Measurements from ENCODE around the gene ZDHHC22. TPM values are rescaled to one million over a fixed set of nuclear protein-coding genes. Genes with fewer than 3 reads are reported as not detected.

ZDHHC22 gene
- total and polyA plus RNA-seq, 2 experiments from 2014 or later, result 17.6 to 32.1 TPM

DNA sequence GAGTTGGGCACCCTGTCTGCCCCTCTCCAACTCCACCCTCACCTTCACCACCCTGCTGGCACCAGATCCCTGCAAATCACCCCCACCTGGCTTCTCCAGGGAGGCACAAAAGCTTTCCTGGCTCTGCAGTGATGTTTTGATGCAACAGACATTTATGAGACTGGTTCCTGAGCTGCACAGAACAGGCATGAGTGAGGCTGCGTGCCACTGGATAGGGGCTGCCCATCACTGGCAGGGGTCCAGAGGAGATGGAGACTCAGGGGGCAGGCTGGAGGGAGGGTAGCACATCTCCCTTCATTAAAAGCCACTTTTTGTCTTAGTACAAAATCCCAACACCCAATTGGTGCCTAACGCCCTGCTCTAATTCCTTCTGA is 17.3 kb upstream of the ZDHHC22 start:
- no peaks in the 10 kb centered on the region for H3K27me3 ChIP-seq (ENCODE audit: insufficient read depth)
- H3K9me3 Mint-ChIP-seq, result no peaks in the 10 kb centered on the region
- no peaks in the 10 kb centered on the region for H3K9me2 ChIP-seq (ENCODE audit: insufficient read depth)
- peaks cover 29% of the 10 kb centered on the region for H3K4me1 Mint-ChIP-seq
- ATAC-seq (no peak), DNase-seq (ENCODE audit: low spot score) (no peak)
- H3K36me3 ChIP-seq (ENCODE audit: insufficient read depth), result no peaks in the 10 kb centered on the region
- H3K36me3 Mint-ChIP-seq (ENCODE audit: low read depth), result no peaks in the 10 kb centered on the region
- H3K4me1 ChIP-seq (ENCODE audit: insufficient read depth), result peaks cover 18% of the 10 kb centered on the region
- H3K27ac Mint-ChIP-seq, result peak overlapping the region; percentile 41; the same call in 1 of the 2 replicates
- H3K79me2 ChIP-seq (replicated peaks; ENCODE audit: insufficient read depth), result no peaks in the 10 kb centered on the region
- 0 out of 2 replicates have a peak, but pooled peaks cover 2% of the 10 kb centered on the region for H3F3A ChIP-seq (replicated peaks; ENCODE audit: low read depth)
- peaks cover 16% of the 10 kb centered on the region for H3K27me3 Mint-ChIP-seq (ENCODE audit: insufficient read depth, low read depth, poor library complexity)
- no peak for TF ChIP-seq ZNF331 (CRISPR knock-in tag; IDR thresholded peaks at IDR 0.05; ENCODE audit: low read depth)
- no peak for TF ChIP-seq EZH2 (IDR thresholded peaks at IDR 0.05; ENCODE audit: low read depth, unreplicated experiment)
- TF ChIP-seq, protein P1, sequence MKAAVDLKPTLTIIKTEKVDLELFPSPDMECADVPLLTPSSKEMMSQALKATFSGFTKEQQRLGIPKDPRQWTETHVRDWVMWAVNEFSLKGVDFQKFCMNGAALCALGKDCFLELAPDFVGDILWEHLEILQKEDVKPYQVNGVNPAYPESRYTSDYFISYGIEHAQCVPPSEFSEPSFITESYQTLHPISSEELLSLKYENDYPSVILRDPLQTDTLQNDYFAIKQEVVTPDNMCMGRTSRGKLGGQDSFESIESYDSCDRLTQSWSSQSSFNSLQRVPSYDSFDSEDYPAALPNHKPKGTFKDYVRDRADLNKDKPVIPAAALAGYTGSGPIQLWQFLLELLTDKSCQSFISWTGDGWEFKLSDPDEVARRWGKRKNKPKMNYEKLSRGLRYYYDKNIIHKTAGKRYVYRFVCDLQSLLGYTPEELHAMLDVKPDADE (IDR thresholded peaks at IDR 0.05), result no peak
- no peak for TF ChIP-seq NANOG (IDR thresholded peaks at IDR 0.05; ENCODE audit: borderline replicate concordance)
- peak overlapping the region; percentile 24; the same call in 2 of the 3 replicates for H3K4me3 Mint-ChIP-seq
- peak overlapping the region; percentile 99 for H2AFZ ChIP-seq
- no peaks in the 10 kb centered on the region for H4K20me1 ChIP-seq (replicated peaks; ENCODE audit: insufficient read depth)
- H3K4me3 ChIP-seq, result peak overlapping the region; percentile 32; the same call in 1 of the 2 replicates
- no peak overlapping the region for H3K27ac ChIP-seq (ENCODE audit: low read depth)
- peak overlapping the region; percentile 72 for H3K4me2 ChIP-seq

DNA sequence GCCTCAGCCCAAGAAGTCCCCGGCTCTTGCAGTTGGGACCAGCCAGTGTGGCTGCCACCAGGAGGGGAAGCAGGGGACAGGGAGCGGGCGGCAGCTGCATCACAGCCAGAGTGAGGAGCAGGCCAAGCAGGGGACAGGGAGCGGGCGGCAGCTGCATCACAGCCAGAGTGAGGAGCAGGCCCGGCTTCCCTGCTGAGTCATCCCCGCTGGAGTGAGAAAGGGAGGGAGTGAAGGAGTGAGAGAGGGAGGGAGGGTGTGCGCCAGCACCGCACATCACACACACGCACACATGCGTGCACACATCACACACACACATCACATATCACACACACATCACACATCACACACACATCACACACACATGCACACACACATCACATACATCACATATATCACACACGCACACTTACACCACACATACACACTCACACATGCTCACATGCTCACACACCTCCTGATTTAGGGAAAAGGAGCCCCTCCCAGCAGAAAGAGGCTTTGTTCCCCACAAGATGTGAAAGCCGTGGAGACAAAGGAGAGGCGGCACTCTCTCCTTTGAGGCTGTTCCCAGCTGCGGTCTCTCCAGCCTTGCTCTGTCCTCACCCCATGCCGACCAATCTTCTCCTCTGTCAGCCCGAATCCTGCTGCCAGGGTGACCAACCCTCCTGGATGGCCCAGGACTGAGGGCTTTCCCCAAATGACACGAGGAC is 16.7 kb upstream of the ZDHHC22 start:
- H3K27ac ChIP-seq (ENCODE audit: low read depth), result no peak overlapping the region; the same call in none of the 2 replicates
- peak overlapping the region; percentile 72 for H3K4me2 ChIP-seq
- H3K4me3 ChIP-seq, result peak overlapping the region; percentile 32; the same call in 1 of the 2 replicates
- H4K20me1 ChIP-seq (replicated peaks; ENCODE audit: insufficient read depth), result no peaks in the 10 kb centered on the region
- Mint-ChIP-seq H3K4me3 (peak overlapping the region; percentile 24), H3K4me1 (peaks cover 33% of the 10 kb centered on the region), H3K27me3 (ENCODE audit: insufficient read depth, low read depth, poor library complexity) (peaks cover 18% of the 10 kb centered on the region), H3K27ac (peak overlapping the region; percentile 41; the same call in 1 of the 2 replicates), H3K9me3 (no peaks in the 10 kb centered on the region), H3K36me3 (ENCODE audit: low read depth) (no peaks in the 10 kb centered on the region)
- 0 out of 2 replicates have a peak, but pooled peaks cover 2% of the 10 kb centered on the region for H3F3A ChIP-seq (replicated peaks; ENCODE audit: low read depth)
- peak; percentile 68 for DNase-seq (ENCODE audit: low spot score)
- peak overlapping the region; percentile 99 for H2AFZ ChIP-seq
- H3K9me2 ChIP-seq (ENCODE audit: insufficient read depth), result no peaks in the 10 kb centered on the region
- ATAC-seq, result peak; percentile 87
- H3K79me2 ChIP-seq (replicated peaks; ENCODE audit: insufficient read depth), result no peaks in the 10 kb centered on the region
- no peaks in the 10 kb centered on the region for H3K27me3 ChIP-seq (ENCODE audit: insufficient read depth)
- peaks cover 18% of the 10 kb centered on the region for H3K4me1 ChIP-seq (ENCODE audit: insufficient read depth)
- H3K36me3 ChIP-seq (ENCODE audit: insufficient read depth), result no peaks in the 10 kb centered on the region
- TF ChIP-seq, protein P2, sequence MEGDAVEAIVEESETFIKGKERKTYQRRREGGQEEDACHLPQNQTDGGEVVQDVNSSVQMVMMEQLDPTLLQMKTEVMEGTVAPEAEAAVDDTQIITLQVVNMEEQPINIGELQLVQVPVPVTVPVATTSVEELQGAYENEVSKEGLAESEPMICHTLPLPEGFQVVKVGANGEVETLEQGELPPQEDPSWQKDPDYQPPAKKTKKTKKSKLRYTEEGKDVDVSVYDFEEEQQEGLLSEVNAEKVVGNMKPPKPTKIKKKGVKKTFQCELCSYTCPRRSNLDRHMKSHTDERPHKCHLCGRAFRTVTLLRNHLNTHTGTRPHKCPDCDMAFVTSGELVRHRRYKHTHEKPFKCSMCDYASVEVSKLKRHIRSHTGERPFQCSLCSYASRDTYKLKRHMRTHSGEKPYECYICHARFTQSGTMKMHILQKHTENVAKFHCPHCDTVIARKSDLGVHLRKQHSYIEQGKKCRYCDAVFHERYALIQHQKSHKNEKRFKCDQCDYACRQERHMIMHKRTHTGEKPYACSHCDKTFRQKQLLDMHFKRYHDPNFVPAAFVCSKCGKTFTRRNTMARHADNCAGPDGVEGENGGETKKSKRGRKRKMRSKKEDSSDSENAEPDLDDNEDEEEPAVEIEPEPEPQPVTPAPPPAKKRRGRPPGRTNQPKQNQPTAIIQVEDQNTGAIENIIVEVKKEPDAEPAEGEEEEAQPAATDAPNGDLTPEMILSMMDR (conservative IDR thresholded peaks at IDR 0.05; ENCODE audit: low read depth in 2 of 2), result 0 out of 4 replicates have a peak, but pooled peaks of 1 of the 2 experiments have one; percentile 7
- TF ChIP-seq, protein P1 (IDR thresholded peaks at IDR 0.05), result no peak
